A673 (cell line): Measurements from ENCODE around the gene CDHR2.

ENCODE experiments used
- CTCF ChIP-seq: fragments of 300-800, 200-600 bp; sonication (generic); conservative IDR thresholded peaks from 2 replicates; pipeline ENCODE4 v1.5.1; 2017; ENCODE audit warnings: low read depth, mild to moderate bottlenecking, antibody characterized with exemption, low read length, moderate library complexity, mixed read lengths
- EZH2 ChIP-seq: fragments of 200-600 bp; sonication (generic); IDR thresholded peaks from 2 replicates; pipeline ENCODE4 v1.6.1; 2017; ENCODE audit warnings: borderline replicate concordance, low read depth, mild to moderate bottlenecking, mixed read lengths, antibody characterized with exemption, low read length; ENCODE audit not compliant: poor library complexity, severe bottlenecking

GRCh38 chr5:176574297-176574591 lies 25.1 kb downstream of the CDHR2 start:
- TF ChIP-seq CTCF (no peak), EZH2 (no peak)
